ENCODE data around the gene POLG2. TPM values are rescaled to one million over a fixed set of nuclear protein-coding genes. Genes with fewer than 3 reads are reported as not detected.

POLG2 gene
- total RNA-seq, 2 experiments from 2014 or later = 22.9 to 51.1 TPM

- POLR2A ChIA-PET = interaction anchor here (0.6 to 1.4 kb wide), 6 partner anchors 19 to 103 kb away, joined by 3 to 4 read pairs (median 4); no protein-coding TSS in a partner anchor
Observed at GRCh38 chr17:64498308-64499203, 1.7 kb upstream of the POLG2 start.

GRCh38 chr17:64497565-64498035 lies 746 bp upstream of the POLG2 start:
- Histone ChIP-seq H2AFZ (ENCODE audit: low read length) (no peak overlapping the region), H3K79me2 (ENCODE audit: insufficient read depth, low read depth, low read length) (peaks cover 80% of the 10 kb centered on the region), H3K4me2 (ENCODE audit: low read length) (peak overlapping the region; percentile 76), H3K9me3 (ENCODE audit: low read length) (no peaks in the 10 kb centered on the region), H3K4me3 (ENCODE audit: low read depth, low read length, poor library complexity, severe bottlenecking) (peak overlapping the region; percentile 87), H4K20me1 (ENCODE audit: insufficient read depth, low read length) (peaks cover 34% of the 10 kb centered on the region; the same call in 1 of the 2 replicates), H3K27ac (ENCODE audit: low read depth, low read length, poor library complexity, severe bottlenecking) (peak overlapping the region; percentile 96), H3K9me2 (ENCODE audit: insufficient read depth, low read length) (no peaks in the 10 kb centered on the region), H3K36me3 (ENCODE audit: insufficient read depth, low read length) (peaks cover 74% of the 10 kb centered on the region), H3K4me1 (ENCODE audit: insufficient read depth, low read length, poor library complexity, severe bottlenecking) (peaks cover 67% of the 10 kb centered on the region)
- TF ChIP-seq, protein P1, sequence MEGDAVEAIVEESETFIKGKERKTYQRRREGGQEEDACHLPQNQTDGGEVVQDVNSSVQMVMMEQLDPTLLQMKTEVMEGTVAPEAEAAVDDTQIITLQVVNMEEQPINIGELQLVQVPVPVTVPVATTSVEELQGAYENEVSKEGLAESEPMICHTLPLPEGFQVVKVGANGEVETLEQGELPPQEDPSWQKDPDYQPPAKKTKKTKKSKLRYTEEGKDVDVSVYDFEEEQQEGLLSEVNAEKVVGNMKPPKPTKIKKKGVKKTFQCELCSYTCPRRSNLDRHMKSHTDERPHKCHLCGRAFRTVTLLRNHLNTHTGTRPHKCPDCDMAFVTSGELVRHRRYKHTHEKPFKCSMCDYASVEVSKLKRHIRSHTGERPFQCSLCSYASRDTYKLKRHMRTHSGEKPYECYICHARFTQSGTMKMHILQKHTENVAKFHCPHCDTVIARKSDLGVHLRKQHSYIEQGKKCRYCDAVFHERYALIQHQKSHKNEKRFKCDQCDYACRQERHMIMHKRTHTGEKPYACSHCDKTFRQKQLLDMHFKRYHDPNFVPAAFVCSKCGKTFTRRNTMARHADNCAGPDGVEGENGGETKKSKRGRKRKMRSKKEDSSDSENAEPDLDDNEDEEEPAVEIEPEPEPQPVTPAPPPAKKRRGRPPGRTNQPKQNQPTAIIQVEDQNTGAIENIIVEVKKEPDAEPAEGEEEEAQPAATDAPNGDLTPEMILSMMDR (conservative IDR thresholded peaks at IDR 0.05; ENCODE audit: low read length) = peak; percentile 50; the same call in 1 of the 2 replicates
- TF ChIP-seq EZH2phosphoT487 (IDR thresholded peaks at IDR 0.05; ENCODE audit: borderline replicate concordance, low read depth, low read length) = no peak
- POLR2A ChIA-PET = interaction anchor here (1.6 to 2.0 kb wide), 3 partner anchors 8 to 78 kb away, joined by 6 to 17 read pairs (median 7); partner anchors contain the start of gene DDX5
- no TSS peak for BruUV-seq (replicated peaks)
- no peak for DNase-seq (ENCODE audit: low spot score)
- CTCF ChIA-PET (ENCODE audit: unreplicated experiment) = no interaction called here
- intact Hi-C loops (cut with micrococcal nuclease; ENCODE audit: unreplicated experiment) = loop anchor here (1.0 to 5.0 kb wide), 2 partner anchors 152 to 570 kb away; no protein-coding TSS in a partner anchor

More at GRCh38 chr17:64498308-64499203, 1.7 kb upstream of the POLG2 start:
- BruUV-seq (replicated peaks) = no TSS peak
- H3K4me1 ChIP-seq (ENCODE audit: insufficient read depth, low read length, poor library complexity, severe bottlenecking) = peaks cover 67% of the 10 kb centered on the region
- H3K27ac ChIP-seq (ENCODE audit: low read depth, low read length, poor library complexity, severe bottlenecking) = peak overlapping the region; percentile 96
- peak overlapping the region; percentile 87 for H3K4me3 ChIP-seq (ENCODE audit: low read depth, low read length, poor library complexity, severe bottlenecking)
- H2AFZ ChIP-seq (ENCODE audit: low read length) = no peak overlapping the region
- H3K4me2 ChIP-seq (ENCODE audit: low read length) = peak overlapping the region; percentile 76
- DNase-seq (ENCODE audit: low spot score) = no peak
- H3K79me2 ChIP-seq (ENCODE audit: insufficient read depth, low read depth, low read length) = peaks cover 80% of the 10 kb centered on the region
- no peaks in the 10 kb centered on the region for H3K9me3 ChIP-seq (ENCODE audit: low read length)
- H3K9me2 ChIP-seq (ENCODE audit: insufficient read depth, low read length) = no peaks in the 10 kb centered on the region
- peaks cover 74% of the 10 kb centered on the region for H3K36me3 ChIP-seq (ENCODE audit: insufficient read depth, low read length)
- intact Hi-C loops (cut with micrococcal nuclease; ENCODE audit: unreplicated experiment) = loop anchor here (5.0 kb wide), 1 partner anchor 571 kb away; no protein-coding TSS in a partner anchor
- no peak for TF ChIP-seq EZH2phosphoT487 (IDR thresholded peaks at IDR 0.05; ENCODE audit: borderline replicate concordance, low read depth, low read length)
- TF ChIP-seq, protein P1 (conservative IDR thresholded peaks at IDR 0.05; ENCODE audit: low read length) = no peak
- CTCF ChIA-PET (ENCODE audit: unreplicated experiment) = no interaction called here
- H4K20me1 ChIP-seq (ENCODE audit: insufficient read depth, low read length) = peaks cover 43% of the 10 kb centered on the region; the same call in 1 of the 2 replicates

Measured in OCI-LY7 (cell line).